MCF 10A (cell line): ENCODE data around the gene DNLZ. TPM values are rescaled to one million over a fixed set of nuclear protein-coding genes. Genes with fewer than 3 reads are reported as not detected.

ENCODE experiments used
- BruUV-seq: library from RNA; stranded (reverse); fragments of 400-500 nt; replicated peaks from 2 replicates; lab custom pipeline; 2021; lab: Mats Ljungman, UMichigan
- CTCF ChIA-PET: fragments of 300-600 bp; sonication (Branson Sonifier 250); formaldehyde crosslinking; extraction: SDS; loops from one replicate; lab custom pipeline; 2021; ENCODE audit warnings: antibody characterized with exemption, inconsistent platforms; lab: Yijun Ruan, JAX
- POLR2A ChIA-PET: fragments of 300-600, 350-650 bp; sonication (Branson Sonifier 250); formaldehyde crosslinking; extraction: SDS; loops from one replicate; lab custom pipeline; 2020; ENCODE audit warnings: antibody characterized with exemption, inconsistent platforms; lab: Yijun Ruan, JAX
- DNase-seq: peaks from one replicate; pipeline ENCODE4 v3.0.0-alpha.2; 2018; ENCODE audit not compliant: unreplicated experiment
- H3K27ac Mint-ChIP-seq: one replicate; pipeline ENCODE4 v1.8.0; 2022; ENCODE audit warnings: mild to moderate bottlenecking, low read depth, mixed read lengths; ENCODE audit not compliant: unreplicated experiment
- H3K27me3 Mint-ChIP-seq: one replicate; pipeline ENCODE4 v1.8.0; 2022; ENCODE audit warnings: mixed read lengths; ENCODE audit not compliant: insufficient read depth, unreplicated experiment
- H3K36me3 Mint-ChIP-seq: one replicate; pipeline ENCODE4 v1.8.0; 2022; ENCODE audit warnings: mild to moderate bottlenecking, moderate library complexity, mixed read lengths; ENCODE audit not compliant: insufficient read depth, unreplicated experiment
- H3K4me1 Mint-ChIP-seq: one replicate; pipeline ENCODE4 v1.8.0; 2022; ENCODE audit warnings: mixed read lengths; ENCODE audit not compliant: insufficient read depth, unreplicated experiment
- H3K4me3 Mint-ChIP-seq: one replicate; pipeline ENCODE4 v1.8.0; 2022; ENCODE audit warnings: mild to moderate bottlenecking, moderate library complexity, mixed read lengths; ENCODE audit not compliant: unreplicated experiment
- H3K9me3 Mint-ChIP-seq: one replicate; pipeline ENCODE4 v1.8.0; 2022; ENCODE audit warnings: mixed read lengths; ENCODE audit not compliant: unreplicated experiment
- intact Hi-C: fragments of 100-400 bp; cut with micrococcal nuclease; formaldehyde crosslinking; loops from 2 replicates; pipeline ENCODE4 v1.14.1; 2022
- total RNA-seq: library from RNA; stranded (reverse); gene quantifications from 2 replicates; pipeline ENCODE4 v1.2.3, GENCODE V29; 2022
- TF ChIP-seq, protein P1 (sequence below): fragments of 200-600 bp; IDR thresholded peaks from one replicate; pipeline ENCODE4 v1.8.0; 2022; ENCODE audit warnings: antibody characterized with exemption, mild to moderate bottlenecking; ENCODE audit not compliant: unreplicated experiment

The DNLZ gene
- total RNA-seq, 1 experiment from 2014 or later, result 30.5 TPM

DNA sequence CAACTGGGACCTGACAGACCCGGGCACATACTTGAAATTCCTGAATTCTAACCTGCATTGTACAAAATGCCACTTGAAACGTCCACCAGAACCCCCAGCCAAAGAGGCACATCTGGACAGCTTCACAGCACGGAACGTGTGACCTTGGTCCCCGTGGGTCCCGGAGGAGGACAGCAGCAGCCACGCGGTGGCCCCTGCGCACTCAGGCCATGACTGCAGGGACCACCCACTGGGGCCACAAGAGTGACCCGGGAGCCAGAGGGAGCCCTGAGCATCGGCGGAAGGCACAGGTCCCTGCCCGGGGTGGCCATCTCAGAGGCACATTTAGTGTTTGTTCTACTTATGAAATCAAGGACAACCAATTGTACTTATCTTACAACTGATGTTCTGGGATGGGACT lies 38.5 kb upstream of the DNLZ start:
- intact Hi-C loops, result no loop called here
- ChIA-PET POLR2A (interaction anchor here (0.7 kb wide), 1 partner anchor 8 kb away, joined by 3 read pairs; no protein-coding TSS in a partner anchor), CTCF (interaction anchor here (0.7 to 1.6 kb wide), 3 partner anchors 7 to 43 kb away, joined by 3 to 14 read pairs (median 3); partner anchors contain the start of gene DNLZ)
- TF ChIP-seq, protein P1, sequence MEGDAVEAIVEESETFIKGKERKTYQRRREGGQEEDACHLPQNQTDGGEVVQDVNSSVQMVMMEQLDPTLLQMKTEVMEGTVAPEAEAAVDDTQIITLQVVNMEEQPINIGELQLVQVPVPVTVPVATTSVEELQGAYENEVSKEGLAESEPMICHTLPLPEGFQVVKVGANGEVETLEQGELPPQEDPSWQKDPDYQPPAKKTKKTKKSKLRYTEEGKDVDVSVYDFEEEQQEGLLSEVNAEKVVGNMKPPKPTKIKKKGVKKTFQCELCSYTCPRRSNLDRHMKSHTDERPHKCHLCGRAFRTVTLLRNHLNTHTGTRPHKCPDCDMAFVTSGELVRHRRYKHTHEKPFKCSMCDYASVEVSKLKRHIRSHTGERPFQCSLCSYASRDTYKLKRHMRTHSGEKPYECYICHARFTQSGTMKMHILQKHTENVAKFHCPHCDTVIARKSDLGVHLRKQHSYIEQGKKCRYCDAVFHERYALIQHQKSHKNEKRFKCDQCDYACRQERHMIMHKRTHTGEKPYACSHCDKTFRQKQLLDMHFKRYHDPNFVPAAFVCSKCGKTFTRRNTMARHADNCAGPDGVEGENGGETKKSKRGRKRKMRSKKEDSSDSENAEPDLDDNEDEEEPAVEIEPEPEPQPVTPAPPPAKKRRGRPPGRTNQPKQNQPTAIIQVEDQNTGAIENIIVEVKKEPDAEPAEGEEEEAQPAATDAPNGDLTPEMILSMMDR, result no peak
- BruUV-seq, result no TSS peak
- Mint-ChIP-seq H3K9me3 (no peaks in the 10 kb centered on the region), H3K27ac (no peak overlapping the region), H3K36me3 (peaks cover 50% of the 10 kb centered on the region), H3K27me3 (no peaks in the 10 kb centered on the region), H3K4me3 (no peak overlapping the region), H3K4me1 (no peaks in the 10 kb centered on the region)
- no peak for DNase-seq

DNA sequence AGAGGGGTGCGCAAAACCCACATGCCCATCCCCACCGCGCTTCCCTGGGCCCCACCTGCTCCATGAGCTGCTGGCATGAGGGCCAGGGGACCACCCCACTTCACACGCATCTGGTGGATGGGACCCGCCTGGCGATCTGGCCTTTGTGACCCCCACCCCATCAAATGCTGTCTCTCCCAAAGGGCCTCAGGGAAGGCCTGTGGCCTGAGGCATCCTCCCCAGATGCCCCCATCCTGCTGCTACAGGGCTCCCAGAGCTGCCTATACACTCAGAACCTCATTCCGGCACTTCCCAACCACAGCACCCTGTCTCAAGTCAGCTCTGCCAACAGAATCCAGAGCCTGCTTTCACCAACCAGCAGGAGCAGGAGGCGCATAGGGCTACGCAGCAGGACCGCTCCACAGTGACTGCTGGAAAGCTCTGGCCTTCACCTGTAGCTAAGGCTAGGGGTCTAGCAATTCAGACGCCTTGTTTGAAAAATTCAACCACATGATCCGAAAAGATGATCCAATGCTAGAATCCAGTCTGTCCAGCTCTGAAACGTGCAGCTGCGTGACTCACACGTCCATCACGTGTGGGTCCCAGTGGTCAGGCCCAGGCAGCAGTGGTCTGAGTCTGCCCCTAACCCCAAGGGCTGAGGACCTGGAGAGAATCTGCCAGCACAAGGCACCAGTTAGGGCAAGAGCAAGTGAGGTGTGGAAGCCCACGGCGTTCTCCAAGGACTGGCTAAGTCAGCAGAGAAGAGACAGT lies 37.8 kb upstream of the DNLZ start:
- POLR2A ChIA-PET, result interaction anchor here (0.6 to 5.5 kb wide), 5 partner anchors 8 to 340 kb away, joined by 3 to 37 read pairs (median 3); partner anchors contain the start of genes DNLZ, ENTR1 and PMPCA
- intact Hi-C loops, result no loop called here
- CTCF ChIA-PET, result interaction anchor here (0.6 to 1.6 kb wide), 17 partner anchors 8 to 663 kb away, joined by 3 to 14 read pairs (median 4); partner anchors contain the start of genes DNLZ and GPSM1
- Mint-ChIP-seq H3K36me3 (peaks cover 50% of the 10 kb centered on the region), H3K27me3 (no peaks in the 10 kb centered on the region), H3K9me3 (no peaks in the 10 kb centered on the region), H3K4me3 (no peak overlapping the region), H3K4me1 (no peaks in the 10 kb centered on the region), H3K27ac (peak overlapping the region; percentile 39)
- DNase-seq, result no peak
- TF ChIP-seq, protein P1, result no peak
- no TSS peak for BruUV-seq

DNA sequence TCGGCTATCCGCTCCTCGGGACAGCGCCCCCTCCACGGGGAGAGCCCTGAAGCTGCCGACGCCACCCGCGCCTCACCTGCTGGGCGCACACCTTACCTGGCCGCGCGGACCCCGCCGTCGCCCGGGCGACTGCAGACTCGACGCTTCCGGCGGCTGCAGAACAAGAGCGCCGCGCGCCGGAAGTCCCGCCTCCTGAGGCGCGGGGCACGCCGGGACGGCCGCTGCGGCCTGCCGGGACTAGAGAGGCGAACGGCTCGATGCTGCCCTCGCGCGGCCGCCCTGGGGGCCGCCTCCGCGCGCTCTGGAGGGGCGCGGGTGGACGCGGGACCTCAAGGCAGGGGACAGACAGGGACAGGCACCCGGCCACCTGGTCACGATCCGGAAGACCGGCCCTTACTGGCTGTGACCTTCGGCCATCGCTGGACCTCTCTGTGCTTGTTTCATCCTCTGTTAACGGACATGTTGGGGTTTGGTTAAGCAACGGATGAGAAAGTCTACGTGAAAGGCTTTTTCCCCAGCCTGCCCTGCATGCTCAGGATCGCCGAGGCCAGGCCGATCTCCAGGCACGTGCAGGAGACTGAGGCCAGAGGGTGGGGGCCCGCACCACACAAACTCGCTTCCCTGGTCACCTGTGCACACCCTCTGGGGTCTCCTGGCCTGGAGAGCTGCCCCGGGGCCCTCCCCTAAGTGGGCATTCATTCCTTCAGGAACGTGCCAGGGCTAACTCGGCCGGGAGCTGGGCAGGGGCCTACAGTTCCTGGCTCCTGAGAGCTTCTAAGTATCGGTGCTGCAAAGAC lies 36.7 kb upstream of the DNLZ start, which contains the start of gene SNAPC4:
Gene SNAPC4 (minus strand): TSS at position 133 of the 797 bp plus-strand sequence. CDS start 1,742 bp downstream, outside the sequence.
- peak; percentile 84 for DNase-seq
- Mint-ChIP-seq H3K36me3 (peaks cover 50% of the 10 kb centered on the region), H3K9me3 (no peaks in the 10 kb centered on the region), H3K27me3 (no peaks in the 10 kb centered on the region), H3K4me3 (peak within 1 kb of the TSS; percentile 81), H3K27ac (peak within 1 kb of the TSS; percentile 69), H3K4me1 (no peaks in the 10 kb centered on the region)
- TF ChIP-seq, protein P1, result peak; percentile 94
- no TSS peak for BruUV-seq
- CTCF ChIA-PET, result interaction anchor here (0.6 to 1.6 kb wide), 18 partner anchors 8 to 664 kb away, joined by 3 to 14 read pairs (median 3); partner anchors contain the start of genes DNLZ and GPSM1
- POLR2A ChIA-PET, result interaction anchor here (0.5 to 5.5 kb wide), 6 partner anchors 9 to 574 kb away, joined by 3 to 37 read pairs (median 4); partner anchors contain the start of genes DNLZ, ENTR1 and PMPCA
- intact Hi-C loops, result loop anchor here (1.0 kb wide), 1 partner anchor 61 kb away; no protein-coding TSS in a partner anchor
